Mucosa of descending colon (tissue), 3 donors: ENCODE results near the gene PXDN. TPM values are rescaled to one million over a fixed set of nuclear protein-coding genes. Genes with fewer than 3 reads are reported as not detected.

Experiments
- ATAC-seq: fragments of 200-7000 bp; cut with Tn5 transposase; one replicate; pipeline ENCODE4 v1.9.1; 2020; ENCODE audit warnings: mild to moderate bottlenecking, moderate library complexity
- DNase-seq, 3 donors: peaks; one replicate each; pipeline ENCODE4 v3.0.0-alpha.2; 2020
- H3K36me3 ChIP-seq: fragments of 200-600 bp; one replicate; pipeline ENCODE4 v1.8.0; 2021; ENCODE audit warnings: low read depth, mild to moderate bottlenecking
- H3K4me1 ChIP-seq: fragments of 200-600 bp; one replicate; pipeline ENCODE4 v1.8.0; 2021; ENCODE audit warnings: low read depth, mild to moderate bottlenecking
- H3K4me3 ChIP-seq: fragments of 200-600 bp; one replicate; pipeline ENCODE4 v1.8.0; 2021; ENCODE audit warnings: mild to moderate bottlenecking
- H3K9me3 ChIP-seq: fragments of 200-600 bp; one replicate; pipeline ENCODE4 v1.8.0; 2021; ENCODE audit warnings: mild to moderate bottlenecking
- CTCF ChIP-seq: fragments of 200-600 bp; IDR thresholded peaks from one replicate; pipeline ENCODE4 v1.8.0; 2022; ENCODE audit warnings: antibody characterized with exemption, mild to moderate bottlenecking
- intact Hi-C, 2 donors: fragments of 100-400 bp; cut with DNase I in 1 of 2; cut with micrococcal nuclease in 1 of 2; formaldehyde crosslinking; loops; one replicate each; pipeline versions ENCODE4 v1.11.0 to v1.11.1; 2022; cut with DNase I, micrococcal nuclease
- total RNA-seq, 3 donors: library from RNA; stranded (reverse); fragmentation: NEBNext Ultra II Directional in 2 of 3; extraction: Animal tissue kit (Norgen Biotek cat#: 25700) in 2 of 3; gene quantifications; one replicate each; pipeline versions ENCODE4 v1.2.1 to v1.2.4, GENCODE V29; 2021 to 2023
- donor health status: DM: no; HTN: no; CAD: no; lungs with moderate emphysema.
- donor health status: DM: no; HTN: no; CAD: no.
- donor health status: DM: no; HTN: yes; CAD: no.

PXDN gene
- total RNA-seq, 3 donors from 2014 or later, result 9.3 to 52.4 (median 11.9) TPM

GRCh38 chr2:1652034-1652790 is 92.1 kb downstream of the PXDN start:
- intact Hi-C loops, result no loop called here
- Histone ChIP-seq H3K9me3 (no peaks in the 10 kb centered on the region), H3K4me3 (no peak overlapping the region), H3K36me3 (no peaks in the 10 kb centered on the region), H3K4me1 (peaks cover 7% of the 10 kb centered on the region)
- ATAC-seq (no peak), DNase-seq (no peak)
- TF ChIP-seq CTCF, result no peak

GRCh38 chr2:1651121-1652033 is 92.9 kb downstream of the PXDN start:
- TF ChIP-seq CTCF, result no peak
- DNase-seq, result no peak
- Histone ChIP-seq H3K4me1 (peaks cover 7% of the 10 kb centered on the region), H3K9me3 (no peaks in the 10 kb centered on the region), H3K4me3 (no peak overlapping the region), H3K36me3 (no peaks in the 10 kb centered on the region)
- intact Hi-C loops, result no loop called here
- ATAC-seq, result peak; percentile 50

- H3K9me3 ChIP-seq, result no peaks in the 10 kb centered on the region
- peaks cover 7% of the 10 kb centered on the region for H3K4me1 ChIP-seq
- H3K36me3 ChIP-seq, result no peaks in the 10 kb centered on the region
- intact Hi-C loops, result no loop called here
- H3K4me3 ChIP-seq, result no peak overlapping the region
- DNase-seq (no peak), ATAC-seq (no peak)
- TF ChIP-seq CTCF, result no peak
Measured at GRCh38 chr2:1650085-1650872, 94.0 kb downstream of the PXDN start.

- Histone ChIP-seq H3K4me1 (peaks cover 7% of the 10 kb centered on the region), H3K9me3 (no peaks in the 10 kb centered on the region), H3K36me3 (no peaks in the 10 kb centered on the region), H3K4me3 (no peak overlapping the region)
- ATAC-seq, result no peak
- DNase-seq, result no peak
- intact Hi-C loops, result no loop called here
- no peak for TF ChIP-seq CTCF
Measured at GRCh38 chr2:1649103-1650084, 94.9 kb downstream of the PXDN start.
